HFFc6 (cell line): ENCODE results near the gene DENND11. TPM values are rescaled to one million over a fixed set of nuclear protein-coding genes. Genes with fewer than 3 reads are reported as not detected.

Source experiments
- DNase-seq: peaks from one replicate; pipeline ENCODE4 v3.0.0-alpha.2; 2018
- H3K27ac Mint-ChIP-seq: 2 replicates; pipeline ENCODE4 v1.8.0; 2020; ENCODE audit warnings: mild to moderate bottlenecking, mixed read lengths
- H3K27me3 Mint-ChIP-seq: 2 replicates; pipeline ENCODE4 v1.8.0; 2021; ENCODE audit warnings: mild to moderate bottlenecking, moderate library complexity, mixed read lengths; ENCODE audit not compliant: insufficient read depth
- H3K36me3 Mint-ChIP-seq: 2 replicates; pipeline ENCODE4 v1.8.0; 2021; ENCODE audit warnings: low read depth, mixed read lengths
- H3K4me1 Mint-ChIP-seq: 2 replicates; pipeline ENCODE4 v1.8.0; 2020; ENCODE audit warnings: low read depth, mixed read lengths
- H3K4me3 Mint-ChIP-seq: 2 replicates; pipeline ENCODE4 v1.8.0; 2020; ENCODE audit warnings: mild to moderate bottlenecking, moderate library complexity, mixed read lengths
- H3K9me3 Mint-ChIP-seq: 2 replicates; pipeline ENCODE4 v1.8.0; 2020; ENCODE audit warnings: mild to moderate bottlenecking, mixed read lengths
- CTCF ChIP-seq: fragments of 200-600 bp; sonication (generic); IDR thresholded peaks from 2 replicates; pipeline ENCODE4 v1.5.0; 2021; ENCODE audit warnings: antibody characterized with exemption, mild to moderate bottlenecking
- total RNA-seq, 6 experiments: library from RNA; stranded (reverse); fragmentation: NEBNext Ultra II Directional; extraction: Animal tissue kit (Norgen Biotek cat#: 25700); gene quantifications; 2 replicates in 1 of 6; 3 replicates in 5 of 6; pipeline ENCODE4 v1.2.3, GENCODE V29; 2021

Gene DENND11
- total RNA-seq, 6 experiments from 2014 or later: 3.4 to 3.8 (median 3.6) TPM

GRCh38 chr7:141701489-141702046 is 398 bp downstream of the DENND11 start:
- Mint-ChIP-seq H3K27ac (no peak overlapping the region), H3K4me3 (peak overlapping the region; percentile 76), H3K4me1 (peaks cover 51% of the 10 kb centered on the region), H3K27me3 (peaks cover 16% of the 10 kb centered on the region), H3K36me3 (no peaks in the 10 kb centered on the region), H3K9me3 (no peaks in the 10 kb centered on the region)
- no peak for DNase-seq
- TF ChIP-seq CTCF: no peak

GRCh38 chr7:141700848-141701371 is 1.1 kb downstream of the DENND11 start:
- DNase-seq: peak; percentile 7
- no peak for TF ChIP-seq CTCF
- peak overlapping the region; percentile 76 for H3K4me3 Mint-ChIP-seq
- H3K27ac Mint-ChIP-seq: no peak overlapping the region
- no peaks in the 10 kb centered on the region for H3K36me3 Mint-ChIP-seq
- peaks cover 16% of the 10 kb centered on the region for H3K27me3 Mint-ChIP-seq
- H3K4me1 Mint-ChIP-seq: peaks cover 55% of the 10 kb centered on the region
- no peaks in the 10 kb centered on the region for H3K9me3 Mint-ChIP-seq

GRCh38 chr7:141700296-141700847 is 1.6 kb downstream of the DENND11 start:
- H3K4me1 Mint-ChIP-seq: peaks cover 52% of the 10 kb centered on the region
- H3K4me3 Mint-ChIP-seq: peak overlapping the region; percentile 76
- no peaks in the 10 kb centered on the region for H3K36me3 Mint-ChIP-seq
- H3K9me3 Mint-ChIP-seq: no peaks in the 10 kb centered on the region
- no peak for TF ChIP-seq CTCF
- H3K27ac Mint-ChIP-seq: no peak overlapping the region
- H3K27me3 Mint-ChIP-seq: peaks cover 14% of the 10 kb centered on the region
- DNase-seq: peak; percentile 3

GRCh38 chr7:141699860-141700259 is 2.1 kb downstream of the DENND11 start:
- TF ChIP-seq CTCF: no peak
- no peaks in the 10 kb centered on the region for H3K9me3 Mint-ChIP-seq
- no peak overlapping the region for H3K27ac Mint-ChIP-seq

GRCh38 chr7:141698247-141699015 is 3.5 kb downstream of the DENND11 start:
- H3K4me1 Mint-ChIP-seq: peaks cover 40% of the 10 kb centered on the region
- no peak overlapping the region for H3K27ac Mint-ChIP-seq
- peaks cover 6% of the 10 kb centered on the region for H3K27me3 Mint-ChIP-seq
- no peak for TF ChIP-seq CTCF
- H3K4me3 Mint-ChIP-seq: no peak overlapping the region
- no peaks in the 10 kb centered on the region for H3K9me3 Mint-ChIP-seq
- DNase-seq: no peak
- H3K36me3 Mint-ChIP-seq: no peaks in the 10 kb centered on the region

More at GRCh38 chr7:141699860-141700259, 2.1 kb downstream of the DENND11 start:
- Mint-ChIP-seq H3K4me1 (peaks cover 47% of the 10 kb centered on the region), H3K4me3 (no peak overlapping the region), H3K36me3 (no peaks in the 10 kb centered on the region), H3K27me3 (peaks cover 13% of the 10 kb centered on the region)
- DNase-seq: no peak
